Hippocampal formation (tissue), 2 donors: ENCODE measurements around the gene HEATR9.
"Not testable (repeated sequence)": the region's sequence is repeated elsewhere in the genome, so short reads cannot be mapped to it uniquely, and the experiment has no call there.

Experiments used
- DNase-seq, 2 donors: peaks; one replicate each; lab custom pipeline; 2025; lab: John Stamatoyannopoulos, UW

The HEATR9 gene

GRCh38 chr17:35868737-35869136, at the start of gene HEATR9:
HEATR9 (minus strand) TSS chr17:35868891; CDS start chr17:35868742, 149 bp downstream.
- DNase-seq = no peak

- no peak for DNase-seq
These were observed 49.0 kb upstream of the HEATR9 start for GRCh38 chr17:35917519-35918213.

- no peak for DNase-seq
These were observed 46.7 kb upstream of the HEATR9 start for GRCh38 chr17:35915153-35915964.

- DNase-seq = no peak
These were observed 45.7 kb upstream of the HEATR9 start for GRCh38 chr17:35914354-35914753.

GRCh38 chr17:35913609-35914008, 44.9 kb upstream of the HEATR9 start:
- DNase-seq = no peak

GRCh38 chr17:35912942-35913341, 44.3 kb upstream of the HEATR9 start:
- DNase-seq = no peak

- DNase-seq = no peak
These were observed 43.7 kb upstream of the HEATR9 start for GRCh38 chr17:35912339-35912912.

- no peak for DNase-seq
These were observed 40.7 kb upstream of the HEATR9 start for GRCh38 chr17:35909408-35909807.

- DNase-seq = no peak
These were observed 39.0 kb upstream of the HEATR9 start for GRCh38 chr17:35907691-35908090.

GRCh38 chr17:35906926-35907637, 38.4 kb upstream of the HEATR9 start:
- DNase-seq = no peak

- no peak for DNase-seq
These were observed 37.7 kb upstream of the HEATR9 start for GRCh38 chr17:35906191-35906925.

- DNase-seq = no peak
These were observed 34.8 kb upstream of the HEATR9 start for GRCh38 chr17:35903451-35903850.

GRCh38 chr17:35901631-35902175, 33.0 kb upstream of the HEATR9 start:
- DNase-seq = no peak

- no peak for DNase-seq
These were observed 32.2 kb upstream of the HEATR9 start for GRCh38 chr17:35900708-35901480.

- no peak for DNase-seq
These were observed 31.6 kb upstream of the HEATR9 start for GRCh38 chr17:35900280-35900679.

GRCh38 chr17:35898283-35899070, 29.8 kb upstream of the HEATR9 start:
- DNase-seq = no peak

- not testable (repeated sequence) for DNase-seq
These were observed 29.1 kb upstream of the HEATR9 start for GRCh38 chr17:35897772-35898171.

- DNase-seq = no peak
These were observed 27.2 kb upstream of the HEATR9 start for GRCh38 chr17:35895636-35896587.
